HepG2 (cell line): ENCODE data around the gene ZBTB8OS. TPM values are rescaled to one million over a fixed set of nuclear protein-coding genes. Genes with fewer than 3 reads are reported as not detected.
A peak's percentile ranks its signal among the peaks of the same experiment; 100 is the strongest.

Experiments
- BCLAF1 ChIP-seq: fragments of 450-650 bp; IDR thresholded peaks from 2 replicates; pipeline ENCODE4 v1.6.1; 2017; ENCODE audit warnings: mild to moderate bottlenecking
- FOXK2 ChIP-seq: fragments of 450-650 bp; IDR thresholded peaks from 2 replicates; pipeline ENCODE4 v1.6.1; 2016
- FOXO1 ChIP-seq: sonication (generic); formaldehyde crosslinking; IDR thresholded peaks from 2 replicates; pipeline ENCODE4 v1.4.0; 2020; ENCODE audit warnings: missing genetic modification reagents
- HNRNPL ChIP-seq: fragments of 200-400 bp; formaldehyde crosslinking; IDR thresholded peaks from 2 replicates; pipeline ENCODE4 v1.6.1; 2017; ENCODE audit warnings: mild to moderate bottlenecking, low read depth, low read length
- LBX2 ChIP-seq: sonication (generic); formaldehyde crosslinking; IDR thresholded peaks from 2 replicates; pipeline ENCODE4 v1.5.0; 2020; ENCODE audit warnings: missing genetic modification reagents, mild to moderate bottlenecking, borderline replicate concordance
- NFE2L1 ChIP-seq: sonication (generic); formaldehyde crosslinking; IDR thresholded peaks from 2 replicates; pipeline ENCODE4 v1.4.0; 2020; ENCODE audit warnings: missing genetic modification reagents, mild to moderate bottlenecking, borderline replicate concordance
- NFE2L2 ChIP-seq: fragments of 150-350 bp; IDR thresholded peaks from 2 replicates; pipeline ENCODE4 v1.6.1; 2014; ENCODE audit warnings: low read length
- NFRKB ChIP-seq: fragments of 450-650 bp; IDR thresholded peaks from 2 replicates; pipeline ENCODE4 v1.6.1; 2017
- NKX3-1 ChIP-seq: sonication (generic); formaldehyde crosslinking; IDR thresholded peaks from 2 replicates; pipeline ENCODE4 v1.5.0; 2020; ENCODE audit warnings: missing genetic modification reagents
- NR2C2 ChIP-seq: sonication (generic); formaldehyde crosslinking; IDR thresholded peaks from 2 replicates; pipeline ENCODE4 v1.4.0; 2020; ENCODE audit warnings: missing genetic modification reagents, mild to moderate bottlenecking, moderate library complexity, borderline replicate concordance
- RXRB ChIP-seq: IDR thresholded peaks from 2 replicates; pipeline ENCODE4 v1.6.1; 2016; ENCODE audit warnings: borderline replicate concordance, missing genetic modification reagents, missing compliant biosample characterization
- TBP ChIP-seq: sonication (generic); formaldehyde crosslinking; IDR thresholded peaks from 2 replicates; pipeline ENCODE4 v1.5.0; 2020; ENCODE audit warnings: missing genetic modification reagents
- ZFX ChIP-seq: sonication (generic); formaldehyde crosslinking; IDR thresholded peaks from 2 replicates; pipeline ENCODE4 v1.4.0; 2020; ENCODE audit warnings: mild to moderate bottlenecking, low read depth, missing genetic modification reagents, moderate library complexity
- ZGPAT ChIP-seq: IDR thresholded peaks from 2 replicates; pipeline ENCODE4 v1.6.1; 2016; ENCODE audit warnings: mild to moderate bottlenecking
- ZMYM4 ChIP-seq: sonication (generic); formaldehyde crosslinking; IDR thresholded peaks from 2 replicates; pipeline ENCODE4 v1.8.1; 2023; ENCODE audit warnings: mild to moderate bottlenecking, missing genetic modification reagents
- ZNF331 ChIP-seq: sonication (generic); formaldehyde crosslinking; IDR thresholded peaks from 2 replicates; pipeline ENCODE4 v1.4.0; 2020; ENCODE audit warnings: missing genetic modification reagents
- ZNF333 ChIP-seq: sonication (generic); formaldehyde crosslinking; IDR thresholded peaks from 2 replicates; pipeline ENCODE4 v1.4.0; 2020; ENCODE audit warnings: mild to moderate bottlenecking, missing genetic modification reagents, borderline replicate concordance
- ZNF343 ChIP-seq: sonication (generic); formaldehyde crosslinking; IDR thresholded peaks from 2 replicates; pipeline ENCODE4 v1.4.0; 2020; ENCODE audit warnings: mild to moderate bottlenecking, missing genetic modification reagents
- ZNF614 ChIP-seq: IDR thresholded peaks from 2 replicates; pipeline ENCODE4 v1.6.1; 2018; ENCODE audit warnings: missing biosample characterization, missing genetic modification reagents, inconsistent platforms, borderline replicate concordance
- ZNF788 ChIP-seq: sonication (generic); formaldehyde crosslinking; IDR thresholded peaks from 2 replicates; pipeline ENCODE4 v1.5.0; 2020; ENCODE audit warnings: mild to moderate bottlenecking, missing genetic modification reagents, borderline replicate concordance
- ZNF816 ChIP-seq: sonication (generic); formaldehyde crosslinking; IDR thresholded peaks from 2 replicates; pipeline ENCODE4 v1.8.0; 2022; ENCODE audit warnings: missing genetic modification reagents, mild to moderate bottlenecking, borderline replicate concordance
- ZSCAN5A ChIP-seq: sonication (generic); formaldehyde crosslinking; IDR thresholded peaks from 2 replicates; pipeline ENCODE4 v1.8.0; 2022; ENCODE audit warnings: mild to moderate bottlenecking, missing genetic modification reagents, borderline replicate concordance
- polyA plus RNA-seq, 8 experiments: library from polyadenylated mRNA; depleted of rRNA in 3 of 8; stranded (reverse) in 7 of 8; unstranded in 1 of 8; fragments of >200 nt; fragmentation: Illumina TruSeq in 4 of 8; extraction: Trizol in 4 of 8; gene quantifications; 2 replicates each; pipeline versions ENCODE4 v1.2.1 to v1.2.3, GENCODE V29; 2011 to 2016; ENCODE audit warnings: low read depth in 4 of 8, missing spikeins in 1 of 8, mixed read lengths in 1 of 8; ENCODE audit not compliant: insufficient read depth in 1 of 8
- total RNA-seq, 5 experiments: library from RNA; depleted of rRNA; stranded (reverse); fragments of >200 nt; fragmentation: Illumina TruSeq; extraction: Trizol; gene quantifications; 2 replicates each; pipeline ENCODE4 v1.2.3, GENCODE V29; 2016; ENCODE audit warnings: low read depth in 1 of 5

Gene ZBTB8OS
- total and polyA plus RNA-seq, 2 of the 13 experiments (the other 11 are each of a cell fraction or from before 2014, with no cell fraction given): 57.7 to 84.8 TPM

- peak; percentile 95 for TF ChIP-seq ZFX
- TF ChIP-seq NFE2L1: no peak
- TF ChIP-seq ZSCAN5A (CRISPR knock-in tag): no peak
- TF ChIP-seq ZMYM4 (CRISPR knock-in tag): no peak
- TF ChIP-seq FOXK2: no peak
- 0 out of 2 replicates have a peak, but pooled peaks have one; percentile 4 for TF ChIP-seq NR2C2 (CRISPR knock-in tag)
- peak; percentile 45; the same call in 1 of the 2 replicates for TF ChIP-seq ZNF788 (CRISPR knock-in tag)
- no peak for TF ChIP-seq NFRKB
- 0 out of 2 replicates have a peak, but pooled peaks have one; percentile 73 for TF ChIP-seq ZNF333 (CRISPR knock-in tag)
- no peak for TF ChIP-seq NFE2L2
- TF ChIP-seq ZNF343: 0 out of 2 replicates have a peak, but pooled peaks have one; percentile 49
- no peak for TF ChIP-seq NKX3-1 (CRISPR knock-in tag)
- no peak for TF ChIP-seq RXRB (CRISPR knock-in tag)
- peak; percentile 73 for TF ChIP-seq ZGPAT (CRISPR knock-in tag)
- no peak for TF ChIP-seq ZNF816 (CRISPR knock-in tag)
- peak; percentile 2; the same call in 1 of the 2 replicates for TF ChIP-seq FOXO1
- peak; percentile 63 for TF ChIP-seq ZNF331 (CRISPR knock-in tag)
- no peak for TF ChIP-seq HNRNPL
- no peak for TF ChIP-seq TBP (CRISPR knock-in tag)
- 0 out of 2 replicates have a peak, but pooled peaks have one; percentile 4 for TF ChIP-seq LBX2 (CRISPR knock-in tag)
- no peak for TF ChIP-seq ZNF614
- TF ChIP-seq BCLAF1: no peak
These were observed 45.0 kb upstream of the ZBTB8OS start (continued) for GRCh38 chr1:32695098-32695904.
